Endothelial cell of coronary artery (primary cell): ENCODE measurements around the gene SPDYA. TPM values are rescaled to one million over a fixed set of nuclear protein-coding genes. Genes with fewer than 3 reads are reported as not detected.

Experiments
- total RNA-seq: library from RNA; depleted of rRNA; stranded (reverse); fragments of >200 nt; gene quantifications from 2 replicates; pipeline ENCODE4 v1.2.3, GENCODE V29; 2014

Gene SPDYA
- total RNA-seq, result 0.81 and 1.3 TPM in 2 replicates

DNA sequence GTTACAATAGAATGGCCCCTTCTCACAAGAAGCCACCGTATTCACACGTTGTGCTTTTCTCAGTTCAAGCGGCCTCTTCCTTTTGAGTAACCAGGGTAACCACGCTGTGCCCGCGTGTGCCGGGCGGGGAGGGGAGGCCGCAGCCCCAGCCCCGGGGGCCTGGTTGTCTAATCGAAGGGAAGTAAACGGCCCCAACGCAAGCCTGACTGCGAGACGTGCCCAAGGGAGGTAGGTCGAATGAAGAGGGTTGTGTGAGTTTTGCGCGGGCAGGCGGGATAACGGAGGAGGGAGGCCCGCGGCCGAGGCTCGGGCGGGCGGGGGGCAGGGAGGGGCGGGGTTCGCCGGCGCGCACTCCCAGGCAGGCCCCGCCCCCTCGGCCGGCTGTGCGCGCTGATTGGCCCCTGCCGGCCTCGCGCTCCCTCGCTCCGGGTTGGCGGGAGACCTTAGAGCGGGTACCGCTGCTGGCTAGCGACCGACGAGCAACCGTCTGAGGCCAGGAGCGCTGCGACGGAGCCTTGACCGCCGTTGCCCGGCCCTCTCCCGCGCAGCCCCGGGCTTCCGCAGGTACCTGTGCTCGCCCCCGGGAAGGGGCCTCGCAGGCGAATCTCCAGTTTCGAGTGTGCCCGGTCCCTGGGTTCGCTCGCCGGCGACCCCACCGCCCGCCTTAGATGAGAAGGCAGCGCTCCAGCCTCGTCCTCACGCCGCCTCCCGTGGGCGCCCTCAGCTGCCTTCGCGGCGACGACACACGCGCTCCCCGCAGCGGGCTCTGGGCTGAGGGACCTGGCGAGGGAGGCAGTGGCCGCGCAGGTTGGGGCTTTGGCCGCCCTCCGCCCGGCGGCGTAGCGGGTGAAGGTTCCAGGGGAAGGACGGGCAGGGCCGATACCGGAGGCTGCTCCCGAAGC is at the start of gene SPDYA:
SPDYA (plus strand) TSS at position 451 of the 902 bp plus-strand sequence. CDS start 5,181 bp downstream, outside the sequence.

DNA sequence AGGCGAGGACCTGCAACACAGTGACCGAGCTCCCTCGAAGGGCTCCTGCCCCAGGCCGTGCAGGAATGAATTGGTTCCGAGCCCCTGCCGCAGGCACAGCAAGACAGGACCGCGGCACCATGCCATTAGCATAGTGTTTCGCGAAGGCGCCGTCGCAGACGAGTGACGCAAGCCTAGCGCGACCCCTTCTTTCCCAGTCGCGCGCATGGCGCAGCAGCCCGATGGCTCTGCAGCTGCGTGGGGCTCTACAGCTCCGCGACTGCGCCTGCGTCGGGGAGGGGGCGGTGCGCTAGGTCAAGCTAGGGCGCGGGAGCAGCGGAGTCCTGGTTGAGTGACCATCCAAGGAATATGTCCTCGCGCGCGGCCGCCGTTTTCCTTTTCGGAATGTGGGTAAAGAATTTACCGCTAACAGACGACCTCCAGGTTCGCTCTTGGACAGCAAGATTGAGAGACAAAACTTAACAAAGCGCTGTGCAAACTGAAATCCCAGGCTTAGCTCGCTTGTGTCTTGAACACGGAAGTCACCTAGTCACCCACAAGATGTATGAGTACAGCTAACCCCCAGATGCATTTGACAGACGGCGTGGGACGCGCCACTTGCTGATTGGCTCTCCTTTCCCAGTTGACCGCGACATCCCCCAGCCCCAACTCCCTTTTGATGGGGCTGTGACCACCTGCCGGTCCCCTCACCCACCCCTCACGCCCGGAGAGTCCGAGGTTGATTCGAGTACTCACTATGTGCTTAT is 59.7 kb downstream of the SPDYA start, which contains the start of gene TRMT61B:
TRMT61B (minus strand) TSS at position 164 of the 746 bp plus-strand sequence; CDS start at position 132, 32 bp downstream.

DNA sequence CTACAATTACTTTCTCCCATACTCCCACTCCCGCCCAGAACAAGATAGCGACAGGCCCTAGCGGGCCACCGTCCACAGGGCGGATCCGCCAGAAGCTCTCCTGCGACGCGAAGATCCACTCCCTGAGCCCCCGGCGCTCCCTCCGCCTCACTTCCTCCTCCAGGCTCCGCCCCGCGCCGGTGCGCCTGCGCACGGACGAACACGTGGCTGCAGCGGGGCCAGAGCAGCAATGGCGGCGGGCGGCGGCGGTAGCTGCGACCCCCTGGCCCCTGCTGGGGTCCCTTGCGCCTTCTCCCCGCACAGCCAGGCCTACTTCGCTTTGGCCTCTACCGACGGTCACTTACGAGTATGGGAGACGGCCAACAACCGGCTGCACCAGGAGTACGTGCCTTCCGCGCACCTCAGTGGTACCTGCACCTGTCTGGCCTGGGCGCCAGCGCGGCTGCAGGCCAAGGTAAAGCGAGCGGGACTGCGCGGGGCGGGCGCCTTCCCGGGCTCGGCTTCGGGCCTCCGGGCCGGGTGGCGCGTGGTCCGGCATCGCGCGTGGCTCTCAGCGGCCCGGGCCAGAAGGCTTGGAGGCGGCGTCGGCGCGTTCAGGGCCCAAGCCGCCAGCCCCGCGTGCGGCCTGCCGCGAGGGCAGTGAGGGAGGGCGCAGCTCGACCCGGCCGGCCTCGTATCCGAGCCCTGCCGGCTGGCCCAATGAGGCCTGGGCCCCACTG is 84.0 kb downstream of the SPDYA start, which contains the start of gene WDR43:
WDR43 (plus strand) TSS at position 198 of the 719 bp plus-strand sequence; CDS start at position 230, 32 bp downstream.

Other genes starting within 250 kb of the SPDYA start
- gene PPP1CB, start 59.0 kb upstream of the SPDYA start, total RNA-seq, result 124 TPM in 2 replicates
- 12.7 and 13.9 TPM in 2 replicates for gene TRMT61B, start 59.5 kb downstream of the SPDYA start, total RNA-seq
- 75.0 and 80.2 TPM in 2 replicates for gene WDR43, start 83.8 kb downstream of the SPDYA start, total RNA-seq
- gene TOGARAM2, start 170.5 kb downstream of the SPDYA start, total RNA-seq, result under 0.01 TPM in 2 replicates